WTC11 (cell line): ENCODE results near the gene NPAT. TPM values are rescaled to one million over a fixed set of nuclear protein-coding genes. Genes with fewer than 3 reads are reported as not detected.

Source experiments
- ATAC-seq: fragments of 200-7000 bp; cut with Tn5 transposase; 2 replicates; pipeline ENCODE4 v1.10.0; 2021; ENCODE audit warnings: mild to moderate bottlenecking, moderate library complexity
- CTCF ChIA-PET: fragments of 300-600 bp; sonication (Branson Sonifier 250); formaldehyde crosslinking; loops from one replicate; lab custom pipeline; 2021; ENCODE audit warnings: antibody characterized with exemption; lab: Charles Lee
- POLR2A ChIA-PET: fragments of 350-600 bp; sonication (Branson Sonifier 250); formaldehyde crosslinking; loops from one replicate; lab custom pipeline; 2021; ENCODE audit warnings: antibody characterized with exemption; lab: Charles Lee
- DNase-seq: peaks from one replicate; pipeline ENCODE4 v3.0.0; 2021; ENCODE audit warnings: low spot score
- H3K27ac Mint-ChIP-seq: 2 replicates; pipeline ENCODE4 v1.8.0; 2021; ENCODE audit warnings: mixed read lengths
- H3K27me3 Mint-ChIP-seq: 2 replicates; pipeline ENCODE4 v1.8.0; 2021; ENCODE audit warnings: low read depth, mild to moderate bottlenecking, moderate library complexity, mixed read lengths
- H3K36me3 Mint-ChIP-seq: 2 replicates; pipeline ENCODE4 v1.8.0; 2021; ENCODE audit warnings: mixed read lengths
- H3K4me1 Mint-ChIP-seq: 2 replicates; pipeline ENCODE4 v1.8.0; 2022; ENCODE audit warnings: mixed read lengths
- H3K4me3 Mint-ChIP-seq: 2 replicates; pipeline ENCODE4 v1.8.0; 2021; ENCODE audit warnings: mild to moderate bottlenecking, moderate library complexity, mixed read lengths
- H3K9me3 Mint-ChIP-seq: 2 replicates; pipeline ENCODE4 v1.8.0; 2021; ENCODE audit warnings: mixed read lengths
- AR ChIP-seq: fragments of 250-450 bp; sonication (Bioruptor Pico); IDR thresholded peaks from 2 replicates; pipeline ENCODE4 v1.9.0; 2021; ENCODE audit warnings: mild to moderate bottlenecking
- ARID4B ChIP-seq: sonication (generic); formaldehyde crosslinking; IDR thresholded peaks from 2 replicates; pipeline ENCODE4 v1.8.0; 2023; ENCODE audit warnings: missing genetic modification reagents, mild to moderate bottlenecking, borderline replicate concordance
- CREB1 ChIP-seq: sonication (generic); formaldehyde crosslinking; IDR thresholded peaks from 2 replicates; pipeline ENCODE4 v1.8.0; 2023; ENCODE audit warnings: mild to moderate bottlenecking, missing genetic modification reagents
- EMX1 ChIP-seq: fragments of 250-450 bp; sonication (Bioruptor Pico); IDR thresholded peaks from 2 replicates; pipeline ENCODE4 v1.8.0; 2021; ENCODE audit warnings: mild to moderate bottlenecking
- FOXP4 ChIP-seq: sonication (generic); formaldehyde crosslinking; IDR thresholded peaks from 2 replicates; pipeline ENCODE4 v1.8.0; 2022; ENCODE audit warnings: mild to moderate bottlenecking, missing genetic modification reagents
- JAZF1 ChIP-seq: fragments of 250-450 bp; sonication (Bioruptor Pico); IDR thresholded peaks from 2 replicates; pipeline ENCODE4 v1.9.0; 2021; ENCODE audit warnings: moderate library complexity, mild to moderate bottlenecking, inconsistent platforms
- MAX ChIP-seq: sonication (generic); formaldehyde crosslinking; IDR thresholded peaks from 2 replicates; pipeline ENCODE4 v1.8.0; 2022; ENCODE audit warnings: mild to moderate bottlenecking, missing genetic modification reagents
- NFYB ChIP-seq: sonication (generic); formaldehyde crosslinking; conservative IDR thresholded peaks from 2 replicates; pipeline ENCODE4 v1.8.0; 2022; ENCODE audit warnings: low read depth, missing genetic modification reagents
- NR1H2 ChIP-seq: sonication (generic); formaldehyde crosslinking; IDR thresholded peaks from 2 replicates; pipeline ENCODE4 v1.9.0; 2021; ENCODE audit warnings: mild to moderate bottlenecking, moderate library complexity, missing genetic modification reagents
- NR2C2 ChIP-seq: sonication (generic); formaldehyde crosslinking; IDR thresholded peaks from 2 replicates; pipeline ENCODE4 v1.8.0; 2022; ENCODE audit warnings: mild to moderate bottlenecking, missing genetic modification reagents
- PREB ChIP-seq: sonication (generic); formaldehyde crosslinking; IDR thresholded peaks from 2 replicates; pipeline ENCODE4 v1.8.1; 2022; ENCODE audit warnings: mild to moderate bottlenecking, missing genetic modification reagents, moderate library complexity, borderline replicate concordance
- SMAD3 ChIP-seq: sonication (generic); formaldehyde crosslinking; IDR thresholded peaks from 2 replicates; pipeline ENCODE4 v1.8.0; 2022; ENCODE audit warnings: missing genetic modification reagents, mild to moderate bottlenecking, borderline replicate concordance
- ZMAT4 ChIP-seq: fragments of 250-450 bp; sonication (Bioruptor Pico); IDR thresholded peaks from 2 replicates; pipeline ENCODE4 v1.9.0; 2021; ENCODE audit warnings: mild to moderate bottlenecking
- ZNF138 ChIP-seq: sonication (generic); formaldehyde crosslinking; conservative IDR thresholded peaks from 2 replicates; pipeline ENCODE4 v1.8.1; 2022; ENCODE audit warnings: mild to moderate bottlenecking, moderate library complexity, missing genetic modification reagents
- ZNF263 ChIP-seq: sonication (generic); formaldehyde crosslinking; IDR thresholded peaks from 2 replicates; pipeline ENCODE4 v1.8.1; 2022; ENCODE audit warnings: low read depth, mild to moderate bottlenecking, moderate library complexity, missing genetic modification reagents
- ZNF396 ChIP-seq: fragments of 250-450 bp; sonication (Bioruptor Pico); IDR thresholded peaks from 2 replicates; pipeline ENCODE4 v1.8.0; 2021; ENCODE audit warnings: mild to moderate bottlenecking, moderate library complexity, borderline replicate concordance
- total RNA-seq: library from RNA; stranded (reverse); gene quantifications from 3 replicates; pipeline ENCODE4 v1.2.3, GENCODE V29; 2021
- TF ChIP-seq, protein P1 (sequence below): sonication (generic); formaldehyde crosslinking; IDR thresholded peaks from 2 replicates; pipeline ENCODE4 v1.8.1; 2023; ENCODE audit warnings: mild to moderate bottlenecking, missing genetic modification reagents, borderline replicate concordance
- TF ChIP-seq, protein P2 (sequence below): sonication (generic); formaldehyde crosslinking; IDR thresholded peaks from 2 replicates; pipeline ENCODE4 v1.8.0; 2022; ENCODE audit warnings: mild to moderate bottlenecking, missing genetic modification reagents
- TF ChIP-seq, protein P3 (sequence below): sonication (generic); formaldehyde crosslinking; IDR thresholded peaks from 2 replicates; pipeline ENCODE4 v1.8.0; 2022; ENCODE audit warnings: mild to moderate bottlenecking, missing genetic modification reagents

Gene NPAT
- total RNA-seq, 1 experiment from 2014 or later = 17.2 TPM

DNA sequence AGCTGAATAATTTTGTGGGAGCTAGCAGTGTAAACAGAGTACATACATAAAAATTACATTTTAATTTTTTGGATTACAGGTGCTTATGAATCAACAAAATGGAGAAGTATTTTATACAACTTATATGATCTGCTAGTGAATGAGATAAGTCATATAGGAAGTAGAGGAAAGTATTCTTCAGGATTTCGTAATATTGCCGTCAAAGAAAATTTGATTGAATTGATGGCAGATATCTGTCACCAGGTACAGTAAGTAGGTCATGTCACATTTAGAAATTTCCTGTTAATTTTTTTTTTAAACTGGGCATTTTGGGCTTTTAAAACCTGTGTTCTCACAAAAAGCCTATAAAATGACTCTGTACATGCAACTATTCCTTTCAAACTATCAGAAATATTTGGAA lies 24.4 kb upstream of the NPAT start:
- Mint-ChIP-seq H3K4me1 (no peaks in the 10 kb centered on the region), H3K36me3 (peaks cover 38% of the 10 kb centered on the region), H3K27ac (no peak overlapping the region), H3K4me3 (no peak overlapping the region), H3K9me3 (no peaks in the 10 kb centered on the region), H3K27me3 (no peaks in the 10 kb centered on the region)
- ChIA-PET POLR2A (no interaction called here), CTCF (no interaction called here)
- DNase-seq = no peak
- ATAC-seq = no peak
- TF ChIP-seq ZNF263 = no peak
- no peak for TF ChIP-seq JAZF1
- no peak for TF ChIP-seq CREB1
- no peak for TF ChIP-seq ZNF396 (CRISPR knock-in tag)
- TF ChIP-seq ARID4B = no peak
- TF ChIP-seq, protein P1, sequence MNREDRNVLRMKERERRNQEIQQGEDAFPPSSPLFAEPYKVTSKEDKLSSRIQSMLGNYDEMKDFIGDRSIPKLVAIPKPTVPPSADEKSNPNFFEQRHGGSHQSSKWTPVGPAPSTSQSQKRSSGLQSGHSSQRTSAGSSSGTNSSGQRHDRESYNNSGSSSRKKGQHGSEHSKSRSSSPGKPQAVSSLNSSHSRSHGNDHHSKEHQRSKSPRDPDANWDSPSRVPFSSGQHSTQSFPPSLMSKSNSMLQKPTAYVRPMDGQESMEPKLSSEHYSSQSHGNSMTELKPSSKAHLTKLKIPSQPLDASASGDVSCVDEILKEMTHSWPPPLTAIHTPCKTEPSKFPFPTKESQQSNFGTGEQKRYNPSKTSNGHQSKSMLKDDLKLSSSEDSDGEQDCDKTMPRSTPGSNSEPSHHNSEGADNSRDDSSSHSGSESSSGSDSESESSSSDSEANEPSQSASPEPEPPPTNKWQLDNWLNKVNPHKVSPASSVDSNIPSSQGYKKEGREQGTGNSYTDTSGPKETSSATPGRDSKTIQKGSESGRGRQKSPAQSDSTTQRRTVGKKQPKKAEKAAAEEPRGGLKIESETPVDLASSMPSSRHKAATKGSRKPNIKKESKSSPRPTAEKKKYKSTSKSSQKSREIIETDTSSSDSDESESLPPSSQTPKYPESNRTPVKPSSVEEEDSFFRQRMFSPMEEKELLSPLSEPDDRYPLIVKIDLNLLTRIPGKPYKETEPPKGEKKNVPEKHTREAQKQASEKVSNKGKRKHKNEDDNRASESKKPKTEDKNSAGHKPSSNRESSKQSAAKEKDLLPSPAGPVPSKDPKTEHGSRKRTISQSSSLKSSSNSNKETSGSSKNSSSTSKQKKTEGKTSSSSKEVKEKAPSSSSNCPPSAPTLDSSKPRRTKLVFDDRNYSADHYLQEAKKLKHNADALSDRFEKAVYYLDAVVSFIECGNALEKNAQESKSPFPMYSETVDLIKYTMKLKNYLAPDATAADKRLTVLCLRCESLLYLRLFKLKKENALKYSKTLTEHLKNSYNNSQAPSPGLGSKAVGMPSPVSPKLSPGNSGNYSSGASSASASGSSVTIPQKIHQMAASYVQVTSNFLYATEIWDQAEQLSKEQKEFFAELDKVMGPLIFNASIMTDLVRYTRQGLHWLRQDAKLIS (CRISPR knock-in tag) = no peak
- TF ChIP-seq, protein P2, sequence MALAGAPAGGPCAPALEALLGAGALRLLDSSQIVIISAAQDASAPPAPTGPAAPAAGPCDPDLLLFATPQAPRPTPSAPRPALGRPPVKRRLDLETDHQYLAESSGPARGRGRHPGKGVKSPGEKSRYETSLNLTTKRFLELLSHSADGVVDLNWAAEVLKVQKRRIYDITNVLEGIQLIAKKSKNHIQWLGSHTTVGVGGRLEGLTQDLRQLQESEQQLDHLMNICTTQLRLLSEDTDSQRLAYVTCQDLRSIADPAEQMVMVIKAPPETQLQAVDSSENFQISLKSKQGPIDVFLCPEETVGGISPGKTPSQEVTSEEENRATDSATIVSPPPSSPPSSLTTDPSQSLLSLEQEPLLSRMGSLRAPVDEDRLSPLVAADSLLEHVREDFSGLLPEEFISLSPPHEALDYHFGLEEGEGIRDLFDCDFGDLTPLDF (CRISPR knock-in tag) = no peak
- no peak for TF ChIP-seq EMX1 (CRISPR knock-in tag)
- no peak for TF ChIP-seq PREB
- no peak for TF ChIP-seq ZMAT4 (CRISPR knock-in tag)
- TF ChIP-seq FOXP4 = no peak
- no peak for TF ChIP-seq MAX (CRISPR knock-in tag)
- TF ChIP-seq NFYB (CRISPR knock-in tag) = no peak
- no peak for TF ChIP-seq AR (CRISPR knock-in tag)
- TF ChIP-seq ZNF138 (CRISPR knock-in tag) = no peak
- no peak for TF ChIP-seq NR1H2 (CRISPR knock-in tag)
- TF ChIP-seq, protein P3, sequence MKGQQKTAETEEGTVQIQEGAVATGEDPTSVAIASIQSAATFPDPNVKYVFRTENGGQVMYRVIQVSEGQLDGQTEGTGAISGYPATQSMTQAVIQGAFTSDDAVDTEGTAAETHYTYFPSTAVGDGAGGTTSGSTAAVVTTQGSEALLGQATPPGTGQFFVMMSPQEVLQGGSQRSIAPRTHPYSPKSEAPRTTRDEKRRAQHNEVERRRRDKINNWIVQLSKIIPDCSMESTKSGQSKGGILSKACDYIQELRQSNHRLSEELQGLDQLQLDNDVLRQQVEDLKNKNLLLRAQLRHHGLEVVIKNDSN = no peak
- no peak for TF ChIP-seq SMAD3 (CRISPR knock-in tag)
- no peak for TF ChIP-seq NR2C2 (CRISPR knock-in tag)
